Measurements from ENCODE around the gene CLPX.

The CLPX gene

DNA sequence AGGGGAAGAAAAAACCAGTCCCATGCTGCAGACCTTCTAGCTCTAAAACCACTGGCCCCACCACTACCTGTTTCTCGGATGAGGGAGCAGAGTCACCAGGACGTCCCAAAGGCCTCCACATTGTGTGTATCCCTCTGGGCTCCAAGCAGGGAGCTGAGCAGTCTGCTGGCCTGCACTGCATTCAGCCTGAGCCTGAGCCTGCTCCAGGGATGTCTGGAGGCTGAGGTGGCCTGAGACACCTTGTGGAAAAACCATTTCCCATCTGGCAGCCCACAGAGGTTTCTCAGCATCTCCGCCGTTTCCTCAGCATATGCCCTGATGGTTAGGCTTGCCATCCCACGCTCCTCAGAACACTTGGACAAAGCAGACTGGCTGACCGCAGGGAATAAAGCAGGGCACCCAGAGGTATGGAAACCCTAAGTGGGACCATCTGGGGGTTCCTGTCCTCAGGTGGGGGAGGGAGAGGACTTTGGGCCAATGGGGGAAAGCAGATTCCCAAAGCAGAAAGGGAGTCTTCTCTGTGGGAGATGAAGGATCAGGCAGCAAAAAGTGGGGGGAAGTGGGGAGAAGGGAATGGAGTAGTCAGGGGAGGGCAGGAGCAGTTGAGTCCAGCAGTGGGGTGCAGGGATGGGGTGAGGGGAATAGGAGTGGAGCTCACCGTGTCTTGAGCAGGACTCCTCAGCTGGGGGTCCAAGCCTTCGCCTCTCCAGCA, 25.8 kb upstream of the CLPX start, which contains the start of gene CILP:
TSS of gene CILP (minus strand) at position 704 of the 712 bp plus-strand sequence. CDS start 1,718 bp downstream, outside the sequence.
- H3K36me3 ChIP-seq (ENCODE audit: control insufficient read depth, insufficient read depth, low read length) = no peaks in the 10 kb centered on the region
- DNase-seq (ENCODE audit: extremely low read depth, insufficient read length) = no peak
- TF ChIP-seq, protein P1, sequence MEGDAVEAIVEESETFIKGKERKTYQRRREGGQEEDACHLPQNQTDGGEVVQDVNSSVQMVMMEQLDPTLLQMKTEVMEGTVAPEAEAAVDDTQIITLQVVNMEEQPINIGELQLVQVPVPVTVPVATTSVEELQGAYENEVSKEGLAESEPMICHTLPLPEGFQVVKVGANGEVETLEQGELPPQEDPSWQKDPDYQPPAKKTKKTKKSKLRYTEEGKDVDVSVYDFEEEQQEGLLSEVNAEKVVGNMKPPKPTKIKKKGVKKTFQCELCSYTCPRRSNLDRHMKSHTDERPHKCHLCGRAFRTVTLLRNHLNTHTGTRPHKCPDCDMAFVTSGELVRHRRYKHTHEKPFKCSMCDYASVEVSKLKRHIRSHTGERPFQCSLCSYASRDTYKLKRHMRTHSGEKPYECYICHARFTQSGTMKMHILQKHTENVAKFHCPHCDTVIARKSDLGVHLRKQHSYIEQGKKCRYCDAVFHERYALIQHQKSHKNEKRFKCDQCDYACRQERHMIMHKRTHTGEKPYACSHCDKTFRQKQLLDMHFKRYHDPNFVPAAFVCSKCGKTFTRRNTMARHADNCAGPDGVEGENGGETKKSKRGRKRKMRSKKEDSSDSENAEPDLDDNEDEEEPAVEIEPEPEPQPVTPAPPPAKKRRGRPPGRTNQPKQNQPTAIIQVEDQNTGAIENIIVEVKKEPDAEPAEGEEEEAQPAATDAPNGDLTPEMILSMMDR (IDR thresholded peaks at IDR 0.05; ENCODE audit: insufficient read depth, low read length, poor library complexity, severe bottlenecking) = no peak
- H3K4me3 ChIP-seq (replicated peaks; ENCODE audit: low read depth, low read length) = no peak within 1 kb of the TSS
- H3K27me3 ChIP-seq (replicated peaks; ENCODE audit: control insufficient read depth, insufficient read depth, low read length) = peaks cover 2% of the 10 kb centered on the region

DNA sequence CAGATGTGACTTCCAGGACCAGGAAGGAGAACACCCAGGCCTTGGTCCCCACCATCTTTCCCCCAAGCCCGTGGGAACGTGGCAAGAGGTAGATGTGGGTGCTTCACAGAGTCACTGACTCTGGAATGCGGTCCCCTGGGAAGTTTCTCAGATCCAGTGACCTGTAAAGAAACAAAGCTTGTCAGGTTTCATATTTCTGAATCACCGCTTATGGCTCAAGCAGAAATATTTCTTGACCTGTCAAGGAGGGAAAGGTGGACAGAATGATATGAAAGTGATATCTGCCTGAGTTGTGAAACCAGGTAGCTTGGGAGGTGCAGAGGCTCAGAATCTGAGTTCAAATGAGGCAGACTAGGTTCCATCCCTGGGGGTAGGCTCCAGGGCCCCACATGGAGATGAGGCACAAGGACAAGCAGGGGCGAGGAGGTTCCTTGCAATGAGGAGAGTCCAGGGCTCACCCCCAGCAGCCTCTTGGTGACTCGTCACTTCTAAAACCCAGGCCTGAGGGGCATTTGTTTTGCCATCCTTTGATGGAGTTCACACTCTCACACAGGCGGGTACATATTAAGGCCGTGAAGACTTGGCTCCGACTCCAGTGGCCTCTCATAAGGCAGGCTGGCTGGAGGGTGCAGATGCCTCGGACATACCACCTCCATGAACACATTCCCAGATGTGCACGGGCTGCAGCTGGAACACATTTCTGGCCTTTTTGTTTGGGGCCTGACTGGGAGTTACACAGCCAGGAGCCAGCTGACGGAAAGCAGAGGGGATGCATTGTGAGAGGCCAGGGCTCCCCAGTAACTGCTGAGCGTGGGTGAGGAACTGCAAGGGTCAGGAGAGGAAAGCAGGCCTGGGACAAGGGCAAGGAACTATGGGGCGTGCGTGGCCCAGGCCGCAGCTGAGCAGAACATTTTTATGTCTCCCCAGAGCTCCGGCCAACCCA, 24.8 kb upstream of the CLPX start:
- TF ChIP-seq, protein P1 (IDR thresholded peaks at IDR 0.05; ENCODE audit: insufficient read depth, low read length, poor library complexity, severe bottlenecking) = no peak
- Histone ChIP-seq H3K36me3 (ENCODE audit: control insufficient read depth, insufficient read depth, low read length) (no peaks in the 10 kb centered on the region), H3K27me3 (replicated peaks; ENCODE audit: control insufficient read depth, insufficient read depth, low read length) (peaks cover 2% of the 10 kb centered on the region), H3K4me3 (replicated peaks; ENCODE audit: low read depth, low read length) (no peak overlapping the region)
- DNase-seq (ENCODE audit: extremely low read depth, insufficient read length) = no peak

DNA sequence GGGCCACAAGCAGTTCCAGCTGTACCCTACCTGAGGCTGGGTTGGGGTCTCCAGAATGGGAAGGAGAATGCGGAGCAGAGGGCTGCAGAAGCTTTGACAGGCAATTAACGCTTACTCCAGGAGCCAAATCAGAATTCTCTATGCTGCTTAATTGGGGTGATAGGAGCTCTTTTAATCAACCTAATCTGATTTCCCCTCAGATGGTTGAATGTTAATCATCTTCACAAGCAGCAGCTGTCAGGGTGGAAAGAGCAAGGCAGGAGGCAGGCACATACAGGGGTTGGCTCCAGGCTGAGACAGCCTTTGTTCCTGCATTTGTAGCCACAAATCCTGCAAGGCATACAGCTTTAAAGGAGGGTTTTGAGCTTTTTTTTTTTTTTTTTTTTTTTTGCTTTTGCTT, 23.5 kb upstream of the CLPX start:
- no peak for DNase-seq (ENCODE audit: extremely low read depth, insufficient read length)
- no peaks in the 10 kb centered on the region for H3K36me3 ChIP-seq (ENCODE audit: control insufficient read depth, insufficient read depth, low read length)
- peaks cover 2% of the 10 kb centered on the region for H3K27me3 ChIP-seq (replicated peaks; ENCODE audit: control insufficient read depth, insufficient read depth, low read length)
- TF ChIP-seq, protein P1 (IDR thresholded peaks at IDR 0.05; ENCODE audit: insufficient read depth, low read length, poor library complexity, severe bottlenecking) = no peak
- H3K4me3 ChIP-seq (replicated peaks; ENCODE audit: low read depth, low read length) = no peak overlapping the region

DNA sequence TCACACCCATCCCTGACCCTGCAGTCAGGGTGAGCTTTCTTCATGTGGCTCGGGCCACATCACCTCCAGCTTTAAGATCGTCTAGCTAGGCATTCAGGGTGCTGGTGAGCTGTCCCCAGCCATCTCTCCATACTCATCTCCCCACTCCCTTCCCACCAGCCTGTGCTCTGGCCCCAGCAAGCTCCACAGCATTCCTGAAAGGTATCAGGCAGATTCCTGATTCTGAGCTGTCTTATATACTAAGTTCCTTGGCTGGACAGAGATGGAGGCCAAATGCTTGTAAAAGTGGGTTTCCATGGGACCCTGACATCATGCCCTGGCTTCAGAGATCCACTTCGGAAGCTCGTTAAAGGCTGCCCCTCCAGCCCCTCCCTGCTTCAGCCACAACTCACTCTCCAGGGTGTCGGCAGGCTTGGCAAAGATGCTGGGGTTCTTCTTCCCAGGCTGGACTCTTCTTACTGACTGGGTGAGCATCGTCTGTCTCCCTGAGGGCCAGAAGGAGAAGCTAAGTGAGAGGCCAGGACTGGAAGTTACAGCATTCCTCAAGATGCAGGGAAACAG, 22.2 kb upstream of the CLPX start:
- no peak for DNase-seq (ENCODE audit: extremely low read depth, insufficient read length)
- Histone ChIP-seq H3K27me3 (replicated peaks; ENCODE audit: control insufficient read depth, insufficient read depth, low read length) (peaks cover 2% of the 10 kb centered on the region), H3K36me3 (ENCODE audit: control insufficient read depth, insufficient read depth, low read length) (no peaks in the 10 kb centered on the region), H3K4me3 (replicated peaks; ENCODE audit: low read depth, low read length) (no peak overlapping the region)
- TF ChIP-seq, protein P1 (IDR thresholded peaks at IDR 0.05; ENCODE audit: insufficient read depth, low read length, poor library complexity, severe bottlenecking) = no peak

DNA sequence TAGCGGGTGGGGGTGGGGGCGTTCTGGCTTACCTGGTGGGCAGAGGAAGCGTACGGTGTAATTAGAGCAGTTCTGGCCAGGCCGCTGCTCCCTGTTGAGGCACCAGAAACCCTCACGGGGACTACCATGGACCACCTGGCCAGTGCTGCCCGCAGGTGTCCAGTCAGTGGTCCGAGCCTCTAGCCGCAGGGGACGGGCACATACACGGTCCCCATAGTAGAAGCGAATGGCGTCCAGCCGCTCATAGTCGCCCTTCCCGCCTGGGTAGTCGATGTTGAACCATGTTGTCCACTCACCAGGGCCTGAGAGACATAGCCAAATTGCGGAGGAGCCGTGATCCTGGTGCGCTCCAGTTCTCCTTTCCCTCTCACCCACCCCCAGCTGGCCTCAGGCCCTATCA, 21.6 kb upstream of the CLPX start:
- TF ChIP-seq, protein P1 (IDR thresholded peaks at IDR 0.05; ENCODE audit: insufficient read depth, low read length, poor library complexity, severe bottlenecking) = no peak
- Histone ChIP-seq H3K36me3 (ENCODE audit: control insufficient read depth, insufficient read depth, low read length) (no peaks in the 10 kb centered on the region), H3K27me3 (replicated peaks; ENCODE audit: control insufficient read depth, insufficient read depth, low read length) (peaks cover 2% of the 10 kb centered on the region), H3K4me3 (replicated peaks; ENCODE audit: low read depth, low read length) (no peak overlapping the region)
- DNase-seq (ENCODE audit: extremely low read depth, insufficient read length) = no peak

Measured in GM06990 (cell line).